Forelimb muscle (tissue), 1 donor: ENCODE data around the gene ACRV1. TPM values are rescaled to one million over a fixed set of nuclear protein-coding genes. Genes with fewer than 3 reads are reported as not detected.
"Not testable (repeated sequence)": the region's sequence is repeated elsewhere in the genome, so short reads cannot be mapped to it uniquely, and the experiment has no call there.

ENCODE experiments used
- DNase-seq: peaks from one replicate; pipeline ENCODE4 v3.0.0-alpha.2; 2013; ENCODE audit warnings: low read depth
- polyA plus RNA-seq: library from polyadenylated mRNA; unstranded; fragments of 120-200 nt; gene quantifications from one replicate; pipeline ENCODE4 v1.2.1, GENCODE V29; 2013; ENCODE audit not compliant: insufficient read length

ACRV1 gene
- polyA plus RNA-seq = 0.34 TPM

- DNase-seq = no peak
Observed at GRCh38 chr11:125680747-125681146, at the start of gene ACRV1. Gene ACRV1, minus strand, starts transcription at chr11:125680847. Its CDS starts 67 bp downstream, at chr11:125680780.

- DNase-seq = no peak
Observed at GRCh38 chr11:125728969-125729368, 48.3 kb upstream of the ACRV1 start.

- no peak for DNase-seq
Observed at GRCh38 chr11:125724125-125724524, 43.5 kb upstream of the ACRV1 start.

GRCh38 chr11:125720781-125721180, 40.1 kb upstream of the ACRV1 start:
- DNase-seq = no peak

GRCh38 chr11:125704686-125705085, 24.0 kb upstream of the ACRV1 start:
- DNase-seq = not testable (repeated sequence)

- no peak for DNase-seq
Observed at GRCh38 chr11:125701858-125702621, 21.4 kb upstream of the ACRV1 start.

- no peak for DNase-seq
Observed at GRCh38 chr11:125701018-125701610, 20.5 kb upstream of the ACRV1 start.

GRCh38 chr11:125694951-125695350, 14.3 kb upstream of the ACRV1 start:
- no peak for DNase-seq

GRCh38 chr11:125692887-125693286, 12.2 kb upstream of the ACRV1 start:
- no peak for DNase-seq

GRCh38 chr11:125690006-125690405, 9.4 kb upstream of the ACRV1 start:
- no peak for DNase-seq

GRCh38 chr11:125689274-125689859, 8.7 kb upstream of the ACRV1 start:
- DNase-seq = no peak

- DNase-seq = no peak
Observed at GRCh38 chr11:125688632-125689031, 8.0 kb upstream of the ACRV1 start.

GRCh38 chr11:125688066-125688465, 7.4 kb upstream of the ACRV1 start:
- DNase-seq = no peak

- DNase-seq = no peak
Observed at GRCh38 chr11:125685228-125685627, 4.6 kb upstream of the ACRV1 start.

- no peak for DNase-seq
Observed at GRCh38 chr11:125679837-125680236, 810 bp downstream of the ACRV1 start.

- no peak for DNase-seq
Observed at GRCh38 chr11:125679397-125679796, 1.2 kb downstream of the ACRV1 start.

GRCh38 chr11:125675196-125675595, 5.5 kb downstream of the ACRV1 start:
- DNase-seq = no peak

GRCh38 chr11:125674210-125674609, 6.4 kb downstream of the ACRV1 start:
- no peak for DNase-seq

GRCh38 chr11:125671561-125671960, 9.1 kb downstream of the ACRV1 start:
- no peak for DNase-seq

GRCh38 chr11:125670172-125670571, 10.5 kb downstream of the ACRV1 start:
- no peak for DNase-seq

- DNase-seq = no peak
Observed at GRCh38 chr11:125667151-125667550, 13.5 kb downstream of the ACRV1 start.

- DNase-seq = no peak
Observed at GRCh38 chr11:125663910-125664309, 16.7 kb downstream of the ACRV1 start.

- DNase-seq = no peak
Observed at GRCh38 chr11:125662689-125663088, 18.0 kb downstream of the ACRV1 start.
